ENCODE data around the gene CALM3.

- TF ChIP-seq POLR2AphosphoS5 (IDR thresholded peaks at IDR 0.05) (no peak), CTCF (IDR thresholded peaks at IDR 0.05) (no peak), POLR2A (IDR thresholded peaks at IDR 0.05) (no peak)
These were observed 45.4 kb upstream of the CALM3 start for GRCh38 chr19:46555628-46556280.
